GM21367 (cell line): ENCODE measurements around the gene ARL6IP5.

Source experiments
- ATAC-seq: cut with Tn5 transposase; IDR thresholded peaks from one replicate; pipeline ENCODE4 v1.9.1; 2021; ENCODE audit not compliant: unreplicated experiment

Gene ARL6IP5

DNA sequence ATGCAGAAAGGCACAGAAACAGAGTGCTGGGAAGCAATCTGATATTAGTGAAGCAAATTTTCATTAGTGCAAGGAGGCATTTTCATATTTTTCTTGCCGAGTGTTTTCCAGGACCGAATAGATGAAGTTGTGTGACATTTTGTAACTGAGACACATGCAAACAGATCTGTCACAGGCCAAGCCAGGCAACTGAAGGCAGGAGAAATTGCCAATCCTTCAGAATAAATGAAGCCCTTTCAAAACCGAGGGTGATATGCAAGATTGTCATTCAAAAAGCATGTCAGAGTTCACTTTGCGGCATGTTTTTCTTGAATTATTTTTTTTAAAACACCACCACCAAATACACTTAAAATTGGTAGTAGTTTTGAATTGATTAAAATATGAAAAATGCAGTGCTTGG lies 31.4 kb downstream of the ARL6IP5 start:
- ATAC-seq = no peak

DNA sequence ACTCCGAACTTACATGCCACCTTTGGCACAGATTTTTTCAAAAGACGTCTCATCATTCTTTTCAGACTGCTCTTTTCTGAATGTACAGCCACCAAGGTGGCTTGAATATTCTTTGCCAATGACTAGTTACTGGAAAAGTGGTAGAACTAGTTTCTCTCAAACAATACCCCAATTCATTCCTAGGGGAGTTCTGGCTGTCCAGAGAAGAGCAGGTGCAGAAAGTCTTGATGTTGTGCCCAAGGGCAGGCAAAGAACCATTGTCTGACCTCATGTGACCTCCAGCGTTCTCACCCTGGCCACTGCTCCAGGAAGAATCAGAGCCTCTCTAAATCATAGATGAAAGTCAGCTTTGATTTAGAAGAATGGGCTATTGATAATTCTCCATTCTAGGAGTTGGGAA lies 32.2 kb downstream of the ARL6IP5 start:
- ATAC-seq = no peak

- no peak for ATAC-seq
These were observed 33.8 kb downstream of the ARL6IP5 start for GRCh38 chr3:69118555-69118954.

GRCh38 chr3:69119138-69119537 lies 34.4 kb downstream of the ARL6IP5 start:
- no peak for ATAC-seq

DNA sequence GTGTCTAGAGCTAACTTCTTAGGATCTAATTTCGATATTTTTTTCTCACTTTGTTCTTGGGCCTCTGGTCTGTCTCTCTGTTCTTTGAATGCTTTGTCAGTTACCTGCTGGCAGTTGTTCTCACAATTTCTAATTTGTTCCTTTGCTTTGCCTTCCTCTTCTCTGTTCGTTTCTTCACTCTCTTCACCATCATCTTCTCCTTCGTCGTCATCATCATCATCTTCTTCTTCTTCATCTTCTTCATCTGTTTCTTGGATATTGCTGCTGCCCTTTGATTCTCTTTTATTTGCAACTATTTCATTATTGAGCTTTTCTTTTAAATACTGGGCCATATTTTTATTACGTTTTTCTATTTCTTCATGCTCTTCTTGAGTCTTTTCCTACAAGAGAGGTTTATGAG lies 34.9 kb downstream of the ARL6IP5 start:
- ATAC-seq = no peak

DNA sequence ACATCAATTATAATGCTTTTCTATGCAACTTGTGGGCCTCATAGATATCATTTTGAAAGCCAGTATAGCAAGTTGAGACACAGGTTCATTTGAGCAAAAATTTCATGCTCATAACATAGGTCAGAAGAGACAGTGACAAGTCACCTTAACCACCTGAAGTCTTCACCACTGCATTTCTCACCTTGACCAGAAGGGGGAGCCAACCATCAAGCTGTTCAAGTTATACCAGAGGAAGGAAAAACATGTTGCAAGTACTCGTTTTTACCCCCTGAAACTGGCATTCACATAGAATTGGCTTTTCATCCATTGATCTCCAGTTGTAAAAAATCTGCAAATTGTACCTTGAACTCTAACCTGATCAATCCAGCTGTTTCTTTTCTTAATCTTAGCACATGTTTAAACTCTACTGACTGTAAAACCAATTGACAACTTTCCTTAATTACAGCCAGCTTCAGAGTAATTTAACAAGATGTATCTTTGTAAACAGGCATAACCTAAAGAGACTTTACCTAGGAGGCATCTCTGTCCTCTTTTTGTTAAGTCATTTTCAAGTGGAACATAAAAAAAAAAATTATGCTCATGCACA lies 36.2 kb downstream of the ARL6IP5 start:
- ATAC-seq = peak; percentile 94

DNA sequence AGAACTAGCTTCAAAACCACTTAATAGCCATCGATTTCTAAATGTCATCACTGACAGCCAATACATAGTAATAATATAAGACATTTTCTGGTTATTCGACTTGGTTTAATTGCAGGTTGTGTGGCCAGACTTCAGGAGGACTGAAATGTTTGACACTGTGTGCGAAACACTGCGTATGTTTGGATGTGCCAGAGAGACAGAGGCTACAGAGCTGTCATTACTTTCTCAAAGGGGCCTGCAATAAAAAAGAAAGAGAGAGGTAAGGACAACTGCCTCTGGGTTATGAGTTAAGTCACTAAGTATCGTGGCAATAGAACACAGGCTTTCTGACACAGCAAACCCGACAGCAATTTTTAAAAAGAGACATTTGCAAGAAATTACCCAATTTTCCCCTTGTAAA lies 36.8 kb downstream of the ARL6IP5 start:
- ATAC-seq = no peak

GRCh38 chr3:69121950-69122349 lies 37.2 kb downstream of the ARL6IP5 start:
- ATAC-seq = no peak

DNA sequence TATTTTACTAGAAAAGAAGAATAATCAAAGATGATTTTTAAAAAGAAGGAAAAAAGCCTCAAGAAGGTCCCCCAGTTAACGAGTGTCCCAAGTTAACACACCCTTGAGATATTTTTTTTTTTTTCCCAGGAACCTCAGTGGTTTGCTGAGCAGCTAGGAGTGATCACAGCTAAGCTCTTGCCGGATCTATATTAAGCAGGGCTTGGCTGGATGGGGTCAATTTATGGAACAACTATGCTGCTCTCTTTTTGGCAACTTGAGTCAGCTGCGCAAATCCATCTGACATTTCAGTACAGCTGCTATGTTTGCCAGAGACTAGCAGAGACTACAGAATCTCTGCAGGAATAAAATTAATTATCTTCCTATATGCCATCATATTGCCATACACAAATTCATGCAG lies 37.7 kb downstream of the ARL6IP5 start, which contains the start of gene LMOD3:
LMOD3 (minus strand) TSS at position 193 of the 400 bp plus-strand sequence. CDS start 209 bp downstream, outside the sequence.
- ATAC-seq = no peak

GRCh38 chr3:69126216-69126615 lies 41.5 kb downstream of the ARL6IP5 start:
- ATAC-seq = no peak

GRCh38 chr3:69126999-69127398 lies 42.3 kb downstream of the ARL6IP5 start:
- no peak for ATAC-seq

- ATAC-seq = no peak
These were observed 43.8 kb downstream of the ARL6IP5 start for GRCh38 chr3:69128509-69128908.

GRCh38 chr3:69129531-69129930 lies 44.8 kb downstream of the ARL6IP5 start:
- ATAC-seq = no peak

DNA sequence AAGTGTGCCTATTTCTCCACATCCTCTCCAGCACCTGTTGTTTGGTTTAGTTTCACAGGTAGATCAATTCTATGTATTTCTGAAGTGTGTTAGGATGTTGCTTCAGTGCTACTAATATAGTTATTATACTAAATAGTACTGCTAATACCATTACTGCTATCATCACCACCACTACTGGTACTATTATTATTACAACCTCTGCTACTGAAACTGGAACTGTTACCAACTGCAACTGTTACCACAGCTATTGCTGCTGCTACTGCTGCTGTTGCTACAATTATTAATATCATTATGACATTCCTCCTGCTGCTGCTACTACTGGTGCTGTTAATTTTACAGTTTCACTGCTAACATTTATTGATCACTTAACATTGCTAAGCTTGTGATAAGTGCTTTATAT lies 46.0 kb downstream of the ARL6IP5 start:
- peak; percentile 91 for ATAC-seq

- no peak for ATAC-seq
These were observed 52.3 kb downstream of the ARL6IP5 start for GRCh38 chr3:69137005-69137404.

DNA sequence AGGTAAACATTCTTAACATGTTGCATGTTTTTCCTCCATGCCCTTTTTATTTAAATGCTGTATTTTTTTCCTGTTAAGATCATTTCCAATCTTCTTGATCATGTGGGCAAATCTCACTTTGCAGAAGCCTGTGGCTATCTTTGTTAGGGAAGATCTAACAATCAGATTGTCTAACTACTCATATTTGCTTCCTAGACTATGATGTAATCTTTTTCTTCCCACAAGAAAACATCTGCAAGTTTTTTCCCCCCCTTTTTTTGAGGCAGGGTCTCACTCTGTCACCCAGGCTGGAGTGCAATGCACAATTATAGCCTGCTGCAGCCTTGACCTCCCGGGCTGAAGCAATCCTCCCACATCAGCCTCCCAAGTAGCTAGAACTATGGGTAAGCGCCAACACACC lies 52.7 kb downstream of the ARL6IP5 start:
- ATAC-seq = no peak

DNA sequence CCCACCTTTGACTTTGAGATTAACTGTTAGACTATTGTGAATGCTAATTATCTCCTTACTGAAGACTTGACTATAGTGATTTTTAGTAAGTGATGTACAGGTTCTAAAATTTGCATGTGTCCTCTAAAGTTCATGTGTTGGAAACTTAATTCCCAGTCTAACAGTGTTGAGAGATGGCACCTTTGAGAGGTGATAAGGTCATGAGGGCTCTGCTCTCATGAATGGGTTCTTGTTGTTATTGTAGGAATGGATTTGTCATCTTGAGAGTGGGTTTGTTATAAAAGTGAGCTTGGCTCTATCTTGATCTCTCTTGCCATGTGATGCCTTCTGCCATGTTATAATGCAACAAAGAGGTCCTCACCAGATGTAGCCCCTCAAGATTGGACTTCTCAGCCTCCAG lies 56.6 kb downstream of the ARL6IP5 start:
- ATAC-seq = no peak

- no peak for ATAC-seq
These were observed 57.4 kb downstream of the ARL6IP5 start for GRCh38 chr3:69142090-69142489.

GRCh38 chr3:69142797-69143454 lies 58.2 kb downstream of the ARL6IP5 start:
- ATAC-seq = no peak

DNA sequence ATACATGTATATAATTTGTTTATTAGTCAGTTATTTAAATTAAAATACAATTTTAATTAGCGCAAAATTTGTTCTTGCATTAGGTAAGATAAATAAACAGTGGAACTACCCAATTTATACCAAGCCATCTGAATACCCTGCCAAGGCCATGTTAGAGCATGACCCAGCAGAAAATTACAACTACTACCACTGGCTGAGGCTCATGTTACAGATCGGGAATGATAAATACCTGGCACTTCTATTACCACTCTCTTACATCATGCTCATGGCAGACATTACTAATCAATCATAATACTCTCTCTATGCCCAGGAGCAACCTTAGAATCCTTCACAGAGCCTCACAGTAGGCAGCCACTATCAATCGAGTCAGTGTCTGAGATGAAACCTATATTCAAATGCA lies 58.9 kb downstream of the ARL6IP5 start:
- ATAC-seq = no peak

- no peak for ATAC-seq
These were observed 60.0 kb downstream of the ARL6IP5 start for GRCh38 chr3:69144631-69145245.

- no peak for ATAC-seq
These were observed 61.0 kb downstream of the ARL6IP5 start for GRCh38 chr3:69145688-69146087.
